ENCODE measurements around the gene KCNJ12.

DNA sequence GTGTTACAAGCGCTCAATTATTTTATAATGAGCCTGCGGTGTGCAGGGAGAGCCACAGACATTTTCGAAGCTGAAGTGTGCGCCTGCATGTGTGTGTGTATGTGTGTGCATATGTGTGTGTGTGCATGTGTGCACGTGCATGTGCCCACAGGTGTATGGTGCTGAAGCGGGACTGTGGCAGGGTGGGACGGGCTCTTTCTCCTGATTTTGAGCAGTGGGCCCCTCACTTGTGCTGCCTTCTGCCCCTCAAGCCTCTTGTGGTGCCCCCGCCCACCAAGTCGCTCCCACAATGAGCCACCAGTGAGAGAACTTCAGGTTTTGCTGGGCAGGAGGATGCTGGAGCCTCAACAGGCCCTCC is 16.7 kb upstream of the KCNJ12 start:
- TF ChIP-seq EZH2 (IDR thresholded peaks at IDR 0.05) = no peak
- no peak for TF ChIP-seq POLR2AphosphoS5 (IDR thresholded peaks at IDR 0.05; ENCODE audit: borderline replicate concordance, low read depth, low read length)
